OCI-M2 (cell line): ENCODE data around the gene NEB.

Experiments
- DNase-seq: peaks from one replicate; lab custom pipeline; 2025; ENCODE audit not compliant: unreplicated experiment; lab: John Stamatoyannopoulos, UW

The NEB gene

DNA sequence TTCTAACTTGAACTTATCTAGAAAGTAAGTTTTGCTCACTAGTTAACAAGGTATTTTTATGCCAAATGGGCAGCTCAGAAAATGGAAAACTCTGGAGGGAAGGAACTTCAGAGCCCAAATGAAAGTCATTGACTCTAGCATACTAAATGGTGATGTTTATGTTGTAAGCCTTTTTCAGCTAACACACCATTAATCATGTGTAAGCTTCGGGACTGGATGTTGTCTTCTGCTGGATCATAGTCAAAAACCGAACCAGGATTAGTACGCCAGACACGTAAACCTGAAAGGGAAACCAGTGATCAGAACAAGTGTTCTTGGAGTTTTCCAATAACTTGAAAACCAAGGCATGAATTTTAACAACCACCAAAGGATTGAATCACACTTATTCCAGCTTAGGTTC, 242.8 kb downstream of the NEB start:
- no peak for DNase-seq

GRCh38 chr2:151490276-151490675, 244.0 kb downstream of the NEB start:
- no peak for DNase-seq

DNA sequence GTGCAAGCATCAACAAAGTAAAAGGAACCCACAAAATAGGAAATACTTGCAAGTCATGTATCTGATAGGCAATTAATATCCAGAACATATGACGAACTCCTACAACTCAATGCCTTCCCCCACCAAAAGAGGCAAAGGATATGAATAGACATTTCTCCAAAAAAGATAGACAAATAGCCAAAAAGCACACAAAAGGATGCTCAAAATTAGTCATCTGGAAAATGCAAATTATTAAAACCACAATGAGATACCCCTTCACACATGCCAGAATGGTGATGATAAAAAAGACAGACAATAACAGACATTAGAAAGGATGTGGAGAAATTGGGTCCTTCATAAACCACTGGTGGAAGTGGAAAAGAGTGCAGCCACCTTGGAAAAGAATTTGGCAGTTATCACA, 248.2 kb downstream of the NEB start:
- no peak for DNase-seq

GRCh38 chr2:151484100-151484499, 250.2 kb downstream of the NEB start:
- DNase-seq = no peak

DNA sequence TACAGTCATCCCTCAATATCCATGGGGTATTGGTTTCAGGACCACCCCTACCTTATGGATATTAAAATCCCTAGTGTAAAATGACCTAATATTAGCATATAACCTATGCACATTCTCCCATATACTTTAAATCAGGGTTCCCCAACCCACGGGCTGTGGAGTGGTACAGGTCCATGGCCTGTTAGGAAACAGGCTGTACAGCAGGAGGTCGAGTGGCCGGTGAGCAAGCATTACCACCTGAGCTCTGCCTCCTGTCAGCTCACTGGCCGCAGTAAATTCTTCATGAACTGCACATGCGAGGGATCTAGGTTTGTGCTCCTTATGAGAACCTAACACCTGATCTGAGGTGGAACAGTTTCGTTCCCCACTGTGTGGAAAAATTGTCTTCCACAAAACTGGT, 250.7 kb downstream of the NEB start:
- no peak for DNase-seq

DNA sequence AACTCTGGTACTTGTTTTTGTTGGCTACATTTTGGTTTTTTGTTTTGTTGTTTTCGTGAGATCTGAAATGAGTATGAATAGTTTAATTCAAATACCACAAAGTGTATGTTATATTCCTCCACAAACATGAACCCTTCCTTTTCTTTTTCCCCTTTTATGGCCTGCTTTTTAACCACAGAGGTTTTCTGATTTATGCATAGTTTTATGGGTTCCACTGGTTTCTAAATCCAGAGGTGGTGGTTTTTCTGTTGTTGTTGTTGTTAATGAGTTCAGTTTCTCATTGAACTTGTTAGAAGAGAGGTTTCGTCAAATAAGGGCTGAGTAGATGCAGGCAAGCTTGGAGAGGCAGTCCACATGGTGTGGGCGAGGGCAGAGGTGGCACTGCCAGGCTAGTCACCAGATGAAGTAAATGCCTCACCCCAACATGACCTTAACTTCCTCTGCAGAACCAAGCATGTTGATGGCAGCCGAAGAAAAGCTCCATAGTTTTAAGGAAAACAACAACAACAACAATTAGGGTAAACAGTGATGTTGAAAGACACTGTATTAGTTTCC, 252.0 kb downstream of the NEB start:
- no peak for DNase-seq

GRCh38 chr2:151481744-151482143, 252.5 kb downstream of the NEB start:
- no peak for DNase-seq

DNA sequence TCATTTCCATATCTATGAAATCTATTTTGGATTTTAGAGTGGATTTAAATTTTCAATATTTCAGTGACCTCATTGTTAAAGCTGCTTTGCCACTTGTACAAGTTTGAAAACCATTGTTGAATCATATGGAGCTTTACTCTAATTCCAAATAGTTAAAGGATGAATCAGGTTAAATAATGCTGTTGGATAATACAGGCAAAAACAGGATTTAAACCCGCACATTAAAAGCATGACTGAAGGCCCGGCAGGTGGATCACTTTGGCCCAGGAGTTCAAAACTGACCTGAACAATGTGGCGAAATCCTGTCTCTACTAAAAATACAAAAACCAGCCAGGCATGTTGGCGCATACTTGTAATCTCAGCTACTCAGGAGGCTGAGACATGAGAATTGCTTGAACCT, 256.3 kb downstream of the NEB start:
- DNase-seq = no peak

DNA sequence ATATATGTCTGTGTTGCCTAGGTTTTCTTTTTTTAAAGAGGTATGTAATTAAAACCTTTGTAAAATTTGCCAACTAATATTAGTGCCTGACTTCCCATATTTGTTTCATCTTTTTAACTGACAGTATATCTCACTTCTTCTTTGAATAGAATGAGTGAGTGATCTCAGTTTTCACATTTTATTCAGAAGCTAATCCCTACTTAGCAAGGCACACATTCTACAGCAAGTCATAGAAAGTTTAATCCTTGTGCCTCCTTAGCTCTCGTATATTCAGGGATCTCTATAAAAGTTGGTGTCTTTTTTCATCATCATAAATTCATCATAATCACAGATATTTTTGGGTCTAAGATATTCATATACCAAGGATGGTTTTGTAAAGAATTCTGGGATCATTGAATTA, 258.0 kb downstream of the NEB start:
- DNase-seq = no peak

GRCh38 chr2:151475071-151475470, 259.2 kb downstream of the NEB start:
- no peak for DNase-seq

DNA sequence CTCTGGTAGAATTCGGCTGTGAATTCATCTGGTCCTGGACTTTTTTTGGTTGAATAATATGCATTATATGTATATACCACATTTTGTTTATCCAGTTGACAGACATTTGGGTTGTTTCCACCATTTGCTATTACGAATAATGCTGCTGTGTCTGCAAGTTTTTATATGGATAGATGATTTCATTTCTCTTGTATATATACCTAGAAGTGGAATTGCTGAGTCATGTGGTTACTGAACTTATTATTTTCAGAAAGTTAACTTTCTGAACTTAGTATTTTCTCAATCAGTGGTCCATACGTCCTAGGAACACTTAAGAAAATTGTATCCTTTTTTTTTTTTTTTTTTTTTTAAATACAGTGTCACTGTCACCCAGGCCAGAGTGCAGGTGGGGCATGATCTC, 261.3 kb downstream of the NEB start:
- no peak for DNase-seq

DNA sequence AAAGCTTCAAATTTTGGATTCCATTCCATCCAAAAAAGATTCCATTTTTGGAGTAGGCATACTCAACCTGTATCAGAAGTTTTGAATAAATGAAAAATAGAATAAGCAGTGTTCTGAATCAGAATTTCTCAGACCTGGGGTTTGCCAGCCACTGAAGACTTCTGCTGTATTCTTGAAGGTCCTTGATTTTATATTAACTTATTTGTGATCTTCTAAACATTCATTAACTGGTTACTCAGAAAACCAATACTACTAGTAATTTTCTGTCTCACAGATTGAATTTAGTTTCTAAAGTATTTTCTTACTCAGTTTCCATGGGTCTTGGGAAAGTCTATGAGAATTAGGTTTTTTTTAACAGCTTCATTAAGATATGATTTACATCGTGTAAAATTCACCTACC, 263.7 kb downstream of the NEB start:
- DNase-seq = no peak

GRCh38 chr2:151465771-151466170, 268.5 kb downstream of the NEB start:
- DNase-seq = no peak

DNA sequence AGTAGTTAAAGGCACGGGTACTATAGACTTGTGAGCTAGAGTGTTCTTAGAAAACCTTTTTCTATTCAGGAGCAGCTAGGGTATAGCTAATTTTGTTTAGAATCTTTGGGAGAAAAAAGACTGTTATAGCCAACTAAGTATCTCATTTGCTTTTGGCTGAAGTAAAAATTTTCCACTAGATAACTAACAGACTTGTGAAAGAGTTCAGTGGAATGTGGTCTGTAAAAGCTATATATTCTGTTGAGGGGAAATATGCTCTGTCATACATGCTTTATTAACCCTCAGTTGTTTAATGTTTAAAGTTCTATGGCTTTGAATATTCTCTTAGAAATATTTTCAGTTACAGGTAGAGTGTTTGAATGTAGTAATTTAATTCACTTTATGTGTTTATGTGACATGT, 274.9 kb downstream of the NEB start:
- DNase-seq = no peak

DNA sequence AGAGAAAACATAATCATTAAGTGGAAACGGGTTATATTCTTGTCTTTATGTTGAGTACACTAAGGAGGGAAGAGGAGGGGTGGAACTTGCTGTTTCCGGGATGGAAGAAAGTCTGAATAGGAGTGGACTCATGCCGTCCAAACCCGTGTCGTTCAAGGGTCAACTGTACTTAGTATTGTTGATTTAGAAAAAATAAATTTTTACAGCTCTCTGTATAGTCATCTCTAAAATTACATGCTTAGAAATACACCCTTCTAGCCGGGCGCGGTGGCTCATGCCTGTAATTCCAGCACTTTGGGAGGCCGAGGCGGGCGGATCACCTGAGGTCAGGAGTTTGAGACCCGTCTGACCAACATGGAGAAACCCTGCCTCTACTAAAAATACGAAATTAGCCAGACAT, 295.1 kb downstream of the NEB start:
- DNase-seq = no peak

DNA sequence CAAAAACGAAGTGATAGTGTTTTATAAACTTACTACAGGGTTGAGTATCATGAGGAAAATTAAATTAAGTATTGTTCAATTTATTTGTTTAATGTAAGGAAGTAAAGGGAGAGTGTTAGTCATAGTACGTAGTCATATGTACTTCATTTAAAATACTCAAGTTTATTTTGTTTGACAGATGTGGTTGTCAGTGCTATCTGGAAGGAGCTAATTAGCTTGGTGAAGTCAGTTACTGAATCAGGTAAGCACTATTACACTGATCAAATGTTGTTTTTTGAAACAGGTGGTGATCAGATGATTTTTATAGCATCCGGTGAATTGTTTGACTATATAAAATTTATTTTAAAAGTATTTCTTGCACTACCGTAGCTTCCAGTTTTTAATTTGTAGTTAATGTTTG, 295.8 kb downstream of the NEB start:
- no peak for DNase-seq

DNA sequence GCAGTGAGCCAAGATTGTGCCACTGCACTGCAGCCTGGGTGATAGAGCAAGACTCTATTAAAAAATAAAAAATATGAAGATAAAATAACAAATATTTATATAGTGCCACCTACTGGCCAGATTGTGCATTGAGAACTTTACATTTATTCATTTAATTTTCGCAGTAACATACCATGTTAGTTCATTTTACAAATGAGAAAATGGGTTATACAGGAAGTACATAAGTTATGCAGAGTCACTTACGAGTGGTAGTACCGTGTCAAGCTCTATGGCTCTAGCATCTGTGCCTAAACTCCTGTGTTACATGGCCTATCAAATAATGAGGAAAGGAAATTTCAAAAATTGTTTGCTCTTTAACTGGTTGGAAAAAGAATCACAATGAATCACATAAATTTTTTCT, 296.6 kb downstream of the NEB start:
- no peak for DNase-seq
